Right kidney (tissue), 1 donor: ENCODE data around the gene HNRNPA3.
"Not testable (repeated sequence)": the region's sequence is repeated elsewhere in the genome, so short reads cannot be mapped to it uniquely, and the experiment has no call there.

Source experiments
- DNase-seq: peaks from one replicate; pipeline ENCODE4 v3.0.0-alpha.2; 2016

HNRNPA3 gene

DNA sequence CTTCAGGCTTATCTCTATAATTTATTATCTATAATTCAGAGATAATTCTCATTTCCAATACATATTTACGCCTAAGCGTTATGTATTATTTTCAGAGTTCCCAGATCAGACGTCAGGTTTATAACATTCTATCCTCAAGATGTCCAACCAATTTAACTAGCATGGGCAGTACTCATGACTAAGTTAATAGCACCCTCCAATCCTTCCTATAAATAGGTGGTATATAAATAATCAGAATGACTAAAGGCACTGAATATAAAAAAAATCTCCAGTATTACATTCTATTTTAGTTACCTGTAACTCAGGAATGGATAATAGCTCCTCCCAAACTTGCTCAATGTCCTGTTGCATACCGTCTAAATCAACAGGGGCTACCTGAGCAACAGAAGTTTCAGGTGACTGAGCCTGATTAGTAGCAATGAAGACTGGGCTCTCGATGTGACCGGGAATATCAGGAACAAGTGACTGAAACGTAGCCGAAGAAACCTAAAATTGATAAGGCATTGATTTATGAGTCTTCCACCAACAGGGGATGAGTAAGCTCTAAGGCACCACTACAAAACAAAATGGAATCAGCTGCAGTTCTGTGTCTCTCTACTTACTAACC is 19.6 kb downstream of the HNRNPA3 start:
- no peak for DNase-seq

GRCh38 chr2:177234267-177234666 is 21.7 kb downstream of the HNRNPA3 start:
- DNase-seq = no peak

- DNase-seq = no peak
Observed at GRCh38 chr2:177235855-177236437, 23.4 kb downstream of the HNRNPA3 start.

GRCh38 chr2:177237932-177238331 is 25.3 kb downstream of the HNRNPA3 start:
- no peak for DNase-seq

DNA sequence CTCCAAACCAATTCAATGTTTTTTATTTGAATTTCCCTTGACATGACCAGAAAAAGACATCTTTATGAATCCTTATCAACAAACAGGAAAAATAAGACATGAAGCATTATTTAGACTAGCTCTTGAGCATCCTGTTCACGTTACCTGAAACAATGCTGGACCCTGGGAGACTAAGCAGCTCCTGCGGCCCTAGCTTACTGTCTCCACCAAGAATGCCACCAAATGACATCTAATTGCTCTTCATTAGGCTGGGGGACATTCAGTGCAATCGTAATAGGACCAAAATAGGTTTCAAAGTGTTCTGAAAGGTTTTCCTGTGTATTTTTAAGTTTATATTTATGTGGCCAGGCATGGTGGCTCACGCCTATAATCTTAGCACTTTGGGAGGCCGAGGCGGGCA is 26.5 kb downstream of the HNRNPA3 start:
- DNase-seq = no peak

DNA sequence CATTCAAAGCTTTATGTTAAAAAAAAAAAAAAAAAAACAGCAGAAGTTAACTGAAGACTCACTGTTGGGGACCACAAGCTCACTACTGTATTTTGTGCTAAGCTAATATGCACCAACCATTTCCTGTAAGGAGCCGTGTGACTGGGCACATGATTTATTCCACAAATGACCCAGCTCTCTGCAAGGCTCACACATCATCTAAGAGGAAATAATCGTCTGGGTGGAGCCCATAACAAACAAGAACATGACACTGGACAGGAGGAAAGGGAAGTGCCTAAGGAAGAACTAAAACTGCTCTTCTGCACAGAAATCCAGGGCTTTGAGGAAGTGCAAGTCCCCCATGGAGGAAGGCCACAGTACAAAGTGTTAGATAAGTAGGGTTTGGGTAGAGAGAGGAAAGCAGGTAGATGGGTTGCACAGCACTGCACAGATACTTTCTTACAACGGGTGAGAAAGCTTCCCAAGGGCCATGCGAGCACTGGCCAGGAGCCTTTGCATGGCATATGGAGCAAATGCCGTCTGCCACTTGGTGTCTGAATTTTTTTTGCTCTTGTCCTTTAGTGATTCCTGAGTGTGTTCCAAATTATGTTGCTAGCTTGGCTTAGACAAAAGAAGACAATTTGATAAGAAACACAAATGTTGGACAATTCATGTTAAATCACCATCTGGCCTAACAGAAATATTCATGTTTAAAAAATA is 27.5 kb downstream of the HNRNPA3 start:
- DNase-seq = no peak

DNA sequence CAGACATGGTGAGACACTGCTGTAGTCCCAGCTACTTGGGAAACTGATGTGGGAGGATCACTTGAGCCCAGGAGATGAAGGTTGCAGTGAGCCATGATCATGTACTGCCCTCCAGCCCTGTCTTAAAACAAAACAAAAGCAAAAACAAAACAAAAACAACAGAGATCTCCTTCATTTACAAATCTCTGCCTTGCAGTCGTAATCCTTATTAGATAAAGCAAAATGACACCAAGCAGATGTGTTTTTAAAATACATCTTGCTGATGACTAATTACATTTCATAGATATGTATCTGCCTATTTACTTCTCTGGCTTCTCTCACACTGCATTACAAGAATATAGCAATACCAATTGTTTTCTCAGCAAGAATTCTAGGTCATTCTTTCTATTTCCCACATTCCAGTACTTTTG is 29.1 kb downstream of the HNRNPA3 start:
- no peak for DNase-seq

DNA sequence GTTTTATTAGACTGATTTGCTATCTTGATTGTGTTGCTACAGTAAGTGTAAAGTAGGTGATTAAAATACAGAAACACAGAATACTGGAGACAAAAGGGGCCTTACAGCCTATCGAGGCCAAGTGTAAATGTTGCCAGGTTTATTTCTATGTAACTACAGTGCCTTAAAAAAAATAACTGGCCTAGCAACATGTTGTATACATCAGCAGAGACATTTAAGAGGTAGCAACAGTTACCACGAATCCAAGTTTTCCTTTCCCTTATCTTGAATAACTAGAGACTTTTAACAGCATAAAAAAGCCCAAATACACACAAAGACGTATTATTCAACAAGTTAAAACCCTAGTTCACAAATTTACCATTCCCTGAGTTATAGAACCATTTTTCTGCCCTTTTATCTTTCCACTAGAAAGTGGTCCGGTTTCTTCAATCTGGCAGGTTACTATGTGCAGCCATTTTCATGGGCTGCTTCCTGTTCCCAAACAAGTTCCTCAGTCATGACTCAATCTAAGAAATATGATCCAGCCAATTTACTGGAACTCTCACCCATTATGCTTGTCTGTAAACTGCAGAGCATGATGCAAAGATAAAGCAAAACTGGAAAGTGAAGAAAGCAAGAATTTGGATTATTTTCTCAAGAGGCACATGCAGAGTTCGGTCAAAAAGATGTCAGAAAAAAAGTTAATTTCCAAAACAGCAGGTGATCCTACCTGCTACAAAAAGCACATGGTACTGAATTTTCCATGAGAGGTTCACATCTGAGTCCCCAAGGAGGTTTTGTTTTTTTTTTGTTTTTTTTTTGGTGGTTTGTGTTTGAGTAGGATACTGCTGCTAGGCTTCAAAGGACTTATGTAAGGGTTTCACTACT is 29.8 kb downstream of the HNRNPA3 start:
- DNase-seq = peak; percentile 59

DNA sequence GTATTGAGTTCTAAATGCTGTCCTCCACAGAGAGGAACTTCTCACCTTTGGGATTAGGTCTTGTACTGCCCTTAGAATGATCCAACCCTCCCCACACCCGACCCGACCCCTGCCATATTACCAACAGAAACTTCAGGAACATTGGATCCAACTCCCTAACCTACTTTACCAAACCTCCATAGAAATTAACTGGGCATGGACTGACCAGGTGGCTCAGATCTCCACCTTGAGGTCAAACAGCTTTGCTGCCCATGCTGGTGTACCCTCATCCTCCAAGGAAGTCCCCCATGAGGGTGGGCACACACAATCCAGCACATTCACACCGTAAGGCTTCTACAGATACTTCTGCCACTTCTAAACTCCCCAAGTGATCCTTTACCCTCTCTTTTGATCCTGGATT is 30.5 kb downstream of the HNRNPA3 start:
- DNase-seq = no peak

DNA sequence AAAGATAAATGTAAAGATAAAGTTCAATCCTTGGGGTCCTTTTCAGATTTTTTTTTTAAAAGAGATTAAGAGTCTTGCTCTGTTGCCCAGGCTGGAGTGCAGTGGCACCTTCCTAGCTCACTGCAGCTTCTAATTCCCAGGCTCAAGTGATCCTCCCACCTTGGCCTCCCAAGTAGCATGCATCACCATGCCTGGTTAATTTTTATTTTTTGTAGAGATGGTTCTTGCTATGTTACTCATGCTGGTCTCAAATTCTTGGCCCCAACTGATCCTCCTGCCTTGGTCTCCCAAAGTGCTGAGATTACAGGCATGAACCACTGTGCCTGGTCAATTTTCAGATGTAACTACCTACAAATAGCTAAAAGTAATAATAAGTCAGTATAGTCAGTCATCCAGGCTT is 30.9 kb downstream of the HNRNPA3 start:
- no peak for DNase-seq

DNA sequence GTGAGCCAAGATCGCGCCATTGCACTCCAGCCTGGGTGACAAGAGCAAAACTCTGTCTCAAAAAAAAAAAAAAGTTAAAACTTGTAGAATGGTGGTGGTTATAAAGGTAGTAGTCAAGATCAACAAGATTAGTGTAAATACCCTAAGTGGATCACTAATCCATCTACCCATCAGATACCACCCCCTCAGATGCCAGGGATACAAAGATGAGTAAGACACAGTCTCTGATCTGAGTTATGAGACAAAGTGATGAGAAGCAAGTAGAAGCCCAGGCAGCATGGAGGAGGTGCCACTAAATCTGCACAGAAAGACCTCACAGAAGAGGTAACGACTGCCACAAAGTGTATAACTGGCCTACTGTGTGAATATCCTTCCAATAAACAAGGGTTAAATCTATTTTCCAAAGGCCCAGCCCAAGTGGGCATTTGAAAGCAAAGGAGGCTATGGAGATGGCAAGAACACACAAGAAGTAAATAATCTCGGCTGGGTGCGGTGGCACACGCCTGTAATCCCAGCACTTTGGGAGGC is 31.7 kb downstream of the HNRNPA3 start:
- DNase-seq = no peak

DNA sequence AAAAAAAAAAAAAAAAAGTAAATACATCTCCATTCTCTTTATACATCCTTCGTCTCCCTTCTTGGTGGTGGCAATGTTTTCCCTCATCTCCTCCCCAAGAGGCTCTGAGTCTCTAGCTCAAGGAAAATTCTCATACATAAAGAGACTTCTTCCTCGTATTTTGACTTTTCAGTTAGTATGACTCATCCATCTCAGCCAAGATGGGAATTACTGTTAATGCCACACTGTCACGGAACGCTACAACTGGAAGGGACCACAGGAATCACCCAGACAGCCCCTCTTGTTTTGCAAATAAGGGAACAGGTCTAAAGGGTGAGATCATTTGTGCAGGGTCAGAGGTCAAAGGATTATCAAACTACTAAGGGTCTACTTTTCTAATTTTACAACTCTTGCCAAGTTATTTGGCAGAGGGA is 32.4 kb downstream of the HNRNPA3 start:
- DNase-seq = no peak

DNA sequence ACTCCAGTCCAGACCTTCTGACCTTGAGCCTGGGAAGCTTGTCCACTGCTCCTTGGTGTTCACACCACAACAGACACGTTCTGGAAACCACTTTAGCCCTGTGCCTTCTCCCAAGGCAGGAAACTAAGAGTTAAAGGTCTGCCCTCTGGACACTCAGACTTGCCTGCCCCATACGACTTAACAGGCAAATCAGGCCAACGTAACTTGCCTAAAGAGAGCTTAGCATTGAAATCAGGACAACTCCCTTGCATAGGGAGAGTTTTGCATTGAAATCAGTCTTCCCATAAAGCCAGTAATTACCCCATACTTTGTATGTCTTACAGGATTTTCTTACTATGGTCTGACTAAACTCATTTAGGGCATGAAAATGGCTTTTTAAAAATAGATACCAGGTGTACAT is 33.4 kb downstream of the HNRNPA3 start:
- no peak for DNase-seq

- not testable (repeated sequence) for DNase-seq
Observed at GRCh38 chr2:177246523-177247030, 34.0 kb downstream of the HNRNPA3 start.

DNA sequence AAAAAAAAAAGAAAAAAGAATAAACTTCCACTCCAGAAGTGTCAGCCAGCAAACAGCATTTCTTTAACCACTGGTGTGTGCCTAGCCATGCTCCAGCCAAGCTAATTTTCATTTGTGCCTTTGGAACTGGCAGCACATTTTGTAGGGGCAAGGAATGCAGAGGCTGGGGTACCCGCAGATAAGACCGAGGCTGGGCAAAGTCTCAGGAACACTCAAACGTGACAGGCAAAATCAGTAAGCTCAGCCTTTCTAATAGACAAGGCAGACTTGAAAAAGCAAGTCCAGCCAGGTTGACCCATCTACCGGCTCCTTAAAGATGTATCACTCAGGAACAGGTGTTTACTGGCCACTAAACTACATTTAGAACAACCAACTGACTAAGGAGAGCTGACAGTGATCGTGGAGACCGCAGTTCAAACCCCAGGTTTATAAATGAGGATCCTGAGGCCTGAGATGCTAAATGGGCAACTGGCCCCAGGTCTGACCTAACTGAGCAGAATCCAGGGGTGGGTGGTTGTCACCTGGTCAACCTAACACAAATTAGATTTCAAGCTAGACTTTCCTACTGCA is 35.2 kb downstream of the HNRNPA3 start:
- no peak for DNase-seq

GRCh38 chr2:177249038-177249437 is 36.4 kb downstream of the HNRNPA3 start:
- no peak for DNase-seq

- no peak for DNase-seq
Observed at GRCh38 chr2:177250461-177250860, 37.9 kb downstream of the HNRNPA3 start.

- no peak for DNase-seq
Observed at GRCh38 chr2:177251165-177251542, 38.6 kb downstream of the HNRNPA3 start.

DNA sequence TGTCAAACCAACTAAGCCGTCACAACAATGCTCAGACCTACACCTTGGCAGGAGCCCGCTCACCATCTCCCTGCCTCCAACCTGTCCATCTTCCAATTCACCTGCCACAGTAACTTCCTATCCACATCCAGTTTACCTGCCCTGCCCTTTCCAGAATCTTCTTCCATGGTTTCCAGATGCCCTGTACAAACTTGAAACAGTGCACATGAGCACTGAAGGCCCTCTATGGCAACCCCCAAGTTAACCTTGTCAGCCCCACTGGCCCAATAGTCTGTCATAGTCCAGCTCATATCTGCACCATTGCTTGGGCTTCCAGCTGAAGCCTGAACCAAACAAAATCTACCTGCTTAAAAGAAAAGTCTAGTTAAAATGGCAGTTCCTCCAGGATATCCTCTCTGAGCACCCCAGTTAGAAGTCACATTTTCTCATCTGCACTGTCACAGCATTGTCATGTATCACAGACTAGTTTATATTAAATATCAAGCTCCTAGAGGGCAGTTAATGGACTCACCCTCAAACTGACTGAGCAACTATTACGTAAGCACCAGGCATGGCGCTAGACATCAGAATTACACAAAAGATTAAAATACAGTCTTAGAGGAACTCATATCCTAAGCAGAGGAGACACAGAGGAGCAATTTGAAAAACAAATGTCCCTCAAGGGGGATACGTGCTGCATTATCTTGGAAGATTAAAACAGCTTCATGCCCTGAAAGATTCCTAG is 40.4 kb downstream of the HNRNPA3 start:
- no peak for DNase-seq

- no peak for DNase-seq
Observed at GRCh38 chr2:177253704-177254103, 41.1 kb downstream of the HNRNPA3 start.

DNA sequence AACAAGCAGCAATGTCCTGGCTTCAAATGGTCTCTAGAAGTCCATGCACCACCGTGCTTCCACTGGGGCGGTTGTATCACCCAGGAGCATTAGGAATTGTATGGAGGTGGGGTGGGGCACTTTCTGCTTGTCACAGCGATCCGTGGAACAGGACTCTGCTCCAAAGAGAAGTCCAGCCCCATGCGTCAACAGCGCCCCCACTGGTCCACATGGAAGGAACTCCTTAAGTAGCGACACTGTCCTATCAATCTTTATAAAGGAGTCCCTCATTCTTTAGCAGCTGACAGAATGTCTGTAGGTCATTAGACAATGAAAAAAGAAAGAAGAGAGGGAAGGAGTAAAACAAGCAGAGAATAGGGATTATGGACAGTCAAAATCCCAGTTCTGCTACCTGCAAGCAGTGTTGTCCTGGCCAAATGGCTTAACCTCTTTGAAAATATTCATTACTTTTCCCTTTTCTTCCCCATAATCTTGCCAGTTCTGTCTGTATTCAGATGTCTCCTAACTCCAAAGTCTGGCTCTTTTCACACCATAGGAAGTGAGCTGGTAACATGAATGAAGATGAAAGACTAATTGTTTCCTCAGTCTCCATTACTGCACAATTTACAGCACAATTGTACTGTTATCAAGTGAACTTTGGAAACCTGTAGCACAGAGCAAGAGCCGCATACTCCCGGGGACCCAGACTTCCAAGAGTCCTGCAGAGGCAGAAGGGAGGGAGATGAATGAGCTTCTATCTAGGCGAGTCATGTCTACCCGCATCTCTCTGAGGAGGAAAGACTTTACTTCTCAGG is 42.0 kb downstream of the HNRNPA3 start:
- no peak for DNase-seq
